ENCODE results near the gene MYMK.

MYMK gene

DNA sequence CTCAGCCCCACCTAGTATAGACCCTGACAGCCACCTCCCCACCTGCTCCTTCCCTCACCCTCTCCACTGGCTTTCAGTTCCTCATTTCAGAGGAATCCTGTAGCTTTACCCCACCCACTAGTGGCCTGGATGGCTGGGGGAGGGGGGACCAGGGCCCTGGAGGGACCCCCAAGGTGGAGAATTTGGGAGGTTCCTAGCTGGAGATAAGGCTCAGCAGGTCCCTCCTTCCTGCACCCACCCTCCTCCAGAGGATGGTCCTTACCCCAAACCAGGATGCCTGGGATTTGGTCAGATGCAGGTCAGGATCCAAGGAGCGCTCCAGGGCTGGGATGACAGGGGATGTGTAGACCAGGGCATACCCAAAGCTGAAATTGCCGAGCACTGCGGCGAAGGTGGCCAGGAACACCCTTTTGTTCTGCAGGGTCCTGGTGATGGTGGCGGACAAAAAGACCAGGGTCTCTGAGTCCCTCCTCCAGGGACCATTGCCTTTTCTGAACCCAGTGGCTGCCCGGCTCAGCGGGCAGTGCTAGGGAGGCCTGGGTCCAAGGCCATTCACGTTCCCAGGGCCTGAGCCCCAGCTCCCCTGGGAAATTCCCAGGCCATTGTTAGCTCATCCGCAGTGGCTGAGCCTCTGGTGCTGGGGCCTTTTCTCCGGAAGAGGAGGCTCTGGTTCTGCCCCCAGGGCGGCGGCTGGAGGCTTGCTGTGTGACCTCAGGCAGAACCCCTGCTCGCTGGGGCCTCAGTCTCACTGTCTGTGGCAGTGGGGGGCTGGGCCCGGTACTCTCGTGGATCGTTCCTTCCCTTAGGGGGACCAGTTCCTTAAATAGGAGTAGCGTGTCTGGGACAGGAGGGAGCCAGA is 46.5 kb downstream of the MYMK start:
- DNase-seq = no peak

DNA sequence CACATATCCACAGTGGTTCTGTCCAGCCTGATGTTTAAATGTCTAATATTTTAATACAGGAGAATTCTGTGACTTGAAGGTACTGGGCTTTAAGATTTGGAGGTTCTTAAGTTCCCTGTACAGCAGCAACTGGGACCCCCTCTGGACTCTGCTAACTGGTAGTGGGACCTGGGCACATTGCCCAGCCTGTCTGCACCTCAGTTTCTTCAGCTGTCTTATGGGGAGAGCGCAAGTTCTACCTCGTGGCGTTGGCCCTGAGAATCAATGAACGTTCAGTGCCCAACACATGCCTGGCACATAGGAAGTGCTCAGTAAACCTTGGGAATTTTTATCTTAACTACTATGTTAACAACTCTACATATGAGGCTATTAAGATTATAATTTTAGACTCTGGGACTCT is 47.3 kb downstream of the MYMK start:
- no peak for DNase-seq

DNA sequence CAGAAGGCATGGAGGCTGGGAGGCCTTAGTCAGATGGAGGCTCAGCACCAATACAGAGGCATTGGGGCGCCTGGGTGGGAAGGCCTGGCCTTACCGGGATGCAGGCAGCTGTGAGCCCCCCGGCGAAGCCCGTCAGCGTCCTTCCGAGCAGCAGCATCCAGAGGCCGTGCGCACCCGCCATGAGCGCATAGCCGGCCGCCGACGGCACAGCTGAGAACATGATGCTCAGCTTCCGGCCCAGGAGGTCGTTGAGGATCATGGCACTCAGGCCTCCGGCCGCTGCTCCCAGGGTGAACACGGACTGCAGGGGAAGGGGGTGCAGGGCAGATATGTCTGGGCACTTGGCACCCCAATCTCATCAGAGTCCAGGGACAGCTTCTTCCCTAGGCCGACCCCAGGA is 47.8 kb downstream of the MYMK start:
- DNase-seq = no peak

DNA sequence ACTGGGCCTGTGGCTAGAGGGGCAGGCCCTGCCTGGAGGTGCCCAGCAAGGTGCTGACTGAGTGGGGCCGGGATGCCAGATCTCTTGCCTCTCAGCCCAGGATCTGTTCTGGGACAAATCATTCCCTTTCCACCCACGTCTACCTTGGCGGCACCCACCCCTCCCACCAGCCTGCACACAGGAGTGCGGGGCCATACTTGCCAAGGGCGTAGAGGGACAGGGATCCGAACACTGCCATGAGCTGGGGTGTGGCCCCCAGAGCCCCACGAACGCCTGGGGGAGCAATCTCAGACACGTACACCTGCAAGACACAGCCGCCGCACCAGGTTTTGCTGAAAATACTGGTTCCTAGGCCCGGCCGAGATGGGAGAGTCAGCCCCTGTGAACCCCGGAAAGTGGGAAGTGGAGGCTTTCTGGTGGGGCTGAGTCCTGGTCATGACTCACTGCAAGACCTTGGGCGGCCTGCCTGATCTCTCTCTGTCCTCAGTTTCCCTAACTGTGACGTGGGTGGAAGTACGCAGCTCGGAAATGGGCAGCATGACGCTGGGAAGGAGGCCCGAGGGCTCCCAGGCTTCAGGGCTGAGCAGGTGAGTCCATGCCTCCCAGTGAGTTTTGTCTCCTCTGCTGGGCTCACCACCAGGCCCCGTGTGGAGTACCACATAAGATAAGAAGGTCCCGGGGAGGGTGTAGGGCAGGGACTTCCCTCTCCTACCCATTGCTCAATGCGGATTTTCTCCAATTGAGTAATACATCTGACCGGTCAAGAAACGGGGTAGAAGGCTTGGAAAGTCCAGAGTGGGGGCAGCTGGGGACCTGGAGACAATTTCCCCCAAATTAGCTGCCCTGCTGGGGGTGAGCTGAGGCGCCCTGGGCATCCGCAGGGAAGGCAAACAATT is 48.5 kb downstream of the MYMK start:
- DNase-seq = no peak

DNA sequence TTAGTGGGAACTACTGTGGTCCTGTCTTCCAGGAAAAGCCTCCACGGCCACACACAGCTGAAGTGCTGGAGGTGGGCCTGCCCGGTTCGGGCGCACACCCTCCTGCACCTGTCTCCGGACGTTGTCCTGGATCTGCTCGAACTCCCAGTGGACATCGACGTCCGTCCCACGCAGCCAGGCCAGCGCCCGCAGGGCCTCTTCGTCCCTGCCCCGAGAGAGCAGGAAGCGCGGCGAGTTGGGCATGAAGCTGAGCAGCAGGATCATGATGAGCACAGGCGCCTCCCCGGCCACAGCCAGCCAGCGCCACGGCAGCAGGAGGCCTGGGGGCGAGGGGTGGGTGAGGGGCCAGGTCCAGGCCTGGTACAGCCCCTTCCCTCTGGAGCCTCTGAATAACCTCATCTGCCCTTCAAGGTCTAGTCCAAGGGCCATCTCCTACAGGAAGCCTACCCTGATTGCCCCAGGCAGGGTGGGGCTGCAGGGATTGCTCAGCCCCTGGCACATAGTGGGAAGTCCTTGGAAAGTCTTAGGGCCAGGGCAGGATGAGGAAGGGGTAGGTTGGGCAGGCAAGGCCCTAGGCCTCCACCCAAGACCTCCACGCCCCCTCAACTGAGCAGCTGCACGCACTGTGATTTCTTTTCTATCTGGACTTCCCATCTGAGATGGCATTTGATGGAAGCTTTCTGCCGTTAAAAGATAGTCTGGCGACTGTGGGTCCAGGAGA is 49.3 kb downstream of the MYMK start:
- DNase-seq = no peak

DNA sequence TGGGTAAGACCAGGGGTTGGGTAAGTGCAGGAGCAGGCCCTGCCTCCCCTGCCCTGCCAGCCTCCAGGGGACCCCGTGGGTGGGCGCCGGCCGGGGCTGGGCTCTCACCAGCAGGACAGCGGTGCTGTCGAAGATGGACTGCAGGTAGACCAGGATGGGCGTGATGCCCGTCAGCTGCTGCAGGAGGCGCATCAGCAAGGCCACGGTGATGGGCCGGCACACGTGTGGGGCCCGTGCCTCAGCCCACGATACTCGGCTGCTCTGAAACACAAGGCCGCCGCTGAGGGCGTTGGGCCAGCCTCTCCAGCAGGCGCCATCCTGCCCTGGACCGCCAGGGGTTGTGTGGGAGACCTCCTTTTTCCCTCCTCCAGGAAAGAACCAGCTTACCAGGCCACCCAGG is 49.9 kb downstream of the MYMK start:
- DNase-seq = no peak

DNA sequence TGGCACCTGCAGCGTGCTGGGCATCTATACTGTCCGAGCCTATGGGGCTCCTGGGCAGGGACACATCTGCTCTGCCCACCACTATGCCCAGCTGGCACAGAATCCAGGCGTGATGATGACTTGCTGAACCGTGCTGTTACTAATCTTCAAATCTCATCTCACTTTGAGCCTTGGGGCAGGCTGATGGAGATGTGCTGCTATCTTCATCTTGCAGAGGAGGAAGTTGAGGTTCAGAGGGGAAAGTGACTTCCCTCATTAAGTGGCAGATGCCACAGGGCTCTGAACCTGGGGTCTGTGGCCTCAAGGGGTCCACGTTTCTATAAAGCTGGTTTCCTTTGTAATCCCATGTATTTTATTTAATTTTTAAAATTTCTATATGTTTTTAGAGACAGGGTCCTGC is 50.5 kb downstream of the MYMK start:
- no peak for DNase-seq

DNA sequence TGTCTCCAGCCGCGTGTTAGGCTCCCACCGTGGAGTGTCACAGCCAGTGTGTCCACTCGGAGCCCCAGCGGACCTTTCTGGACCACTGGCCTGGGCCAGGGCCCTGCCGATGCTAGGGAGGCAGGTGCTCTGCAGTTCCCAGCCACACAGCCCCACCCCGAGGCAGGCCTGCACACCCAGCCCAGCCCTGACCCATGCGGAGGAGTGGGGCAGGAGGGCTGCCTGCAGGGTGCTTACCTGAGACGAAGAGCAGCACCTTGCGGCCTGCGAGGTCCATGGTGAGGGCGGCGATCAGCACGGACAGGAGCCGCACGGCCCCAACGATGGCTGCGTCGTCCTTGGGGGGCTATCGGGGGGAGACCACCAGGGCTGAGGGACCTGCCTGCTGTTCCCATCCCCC is 51.0 kb downstream of the MYMK start:
- no peak for DNase-seq

DNA sequence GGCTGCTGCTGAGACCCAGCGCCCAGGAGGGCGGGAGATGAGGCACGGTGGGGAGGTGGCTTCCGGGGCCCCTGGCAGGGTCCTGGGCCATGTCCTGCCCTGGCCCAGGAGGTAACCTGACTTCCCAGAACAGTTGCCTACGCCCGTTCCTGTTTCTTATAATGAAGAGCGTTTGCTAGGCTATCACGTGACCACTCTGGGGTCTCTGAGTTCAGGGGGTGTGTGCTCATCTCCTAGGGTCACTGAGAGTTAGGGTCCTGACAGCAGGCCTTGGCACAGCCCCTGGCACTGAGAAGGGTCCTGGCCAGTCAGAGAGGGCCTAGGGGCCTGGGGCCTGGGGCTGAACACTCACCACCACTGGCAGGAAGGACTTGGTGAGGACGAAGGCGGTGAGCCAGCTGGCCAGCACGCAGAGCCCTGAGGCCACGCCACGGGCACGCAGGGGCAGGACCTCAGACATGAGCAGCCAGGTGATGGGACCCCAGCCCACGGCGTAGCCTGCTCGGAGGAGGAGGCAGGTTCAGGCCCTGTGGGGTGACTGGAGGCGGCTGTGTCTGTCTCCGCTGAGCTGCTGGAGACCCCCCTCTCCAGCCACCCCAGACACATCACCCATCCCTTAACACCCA is 51.9 kb downstream of the MYMK start:
- DNase-seq = no peak

DNA sequence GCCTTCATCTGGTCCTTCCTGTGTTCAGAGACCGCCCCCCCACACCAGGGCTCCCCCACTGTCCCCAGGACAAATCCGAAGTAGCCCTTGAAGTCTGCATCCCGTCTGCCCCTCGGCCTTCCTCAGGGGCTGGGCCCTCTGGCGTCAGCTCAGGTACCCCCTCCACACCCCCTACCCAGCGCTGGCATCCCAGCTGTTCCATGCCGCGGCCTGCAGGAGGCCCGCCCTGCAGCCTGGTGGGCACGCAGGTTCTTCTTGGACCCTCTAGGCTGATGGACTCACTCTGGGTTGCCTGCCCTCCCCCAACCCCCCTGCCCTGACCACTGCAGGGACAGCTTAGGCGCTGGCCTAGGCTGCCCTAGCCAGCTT is 52.5 kb downstream of the MYMK start:
- no peak for DNase-seq

DNA sequence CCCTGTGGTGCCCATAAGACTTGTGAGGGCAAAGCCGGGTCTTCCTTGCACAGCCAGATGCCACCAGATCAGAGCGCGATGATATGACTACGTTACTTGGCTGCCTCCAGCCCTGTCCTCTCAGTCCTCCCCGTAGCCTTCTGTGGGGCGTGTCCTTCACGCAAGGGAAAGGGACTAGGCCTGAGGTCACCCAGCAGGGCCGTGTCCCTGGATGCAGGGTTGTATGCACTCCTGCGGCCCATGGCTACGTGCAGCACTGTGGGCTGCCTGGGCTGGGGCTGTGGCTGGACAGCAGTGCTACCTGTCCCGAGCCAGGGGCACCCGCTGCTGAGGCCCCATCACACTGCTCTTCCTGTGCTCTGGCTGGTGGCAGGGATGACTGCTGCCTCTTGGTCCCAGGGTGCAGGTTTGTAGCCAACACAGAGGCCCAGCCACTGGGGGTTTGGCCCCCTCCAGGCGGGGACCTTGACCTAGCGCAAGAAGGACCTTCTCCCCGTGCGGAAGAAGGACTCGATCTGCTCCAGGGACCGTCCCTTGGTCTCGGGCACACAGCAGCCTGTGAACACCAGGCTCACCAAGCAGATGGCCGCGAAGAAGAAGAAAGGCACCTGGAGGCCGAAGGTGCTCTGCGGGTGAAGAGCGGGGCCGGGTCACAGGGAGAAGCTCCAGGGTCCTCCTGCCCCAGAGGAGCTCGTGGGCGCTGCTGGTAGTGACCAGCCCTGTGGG is 53.0 kb downstream of the MYMK start:
- DNase-seq = no peak

DNA sequence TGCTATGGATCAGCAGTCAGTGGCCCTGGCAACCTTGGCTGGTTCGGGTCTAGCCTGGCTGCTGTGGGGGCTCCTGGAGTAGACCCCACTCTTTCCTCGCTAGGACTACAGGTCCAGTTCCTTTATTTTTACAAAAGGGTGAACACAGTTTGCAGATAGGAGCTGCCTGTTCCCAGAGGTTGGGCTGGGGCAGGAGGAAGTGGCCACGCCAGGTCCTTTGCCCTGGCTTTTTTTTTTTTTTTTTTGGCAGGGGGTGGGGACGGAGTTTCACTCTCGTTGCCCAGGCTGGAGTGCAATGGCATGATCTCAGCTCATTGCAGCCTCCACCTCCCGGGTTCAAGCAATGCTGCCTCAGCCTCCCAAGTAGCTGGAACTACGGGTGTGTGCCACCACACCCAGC is 53.8 kb downstream of the MYMK start:
- DNase-seq = no peak

DNA sequence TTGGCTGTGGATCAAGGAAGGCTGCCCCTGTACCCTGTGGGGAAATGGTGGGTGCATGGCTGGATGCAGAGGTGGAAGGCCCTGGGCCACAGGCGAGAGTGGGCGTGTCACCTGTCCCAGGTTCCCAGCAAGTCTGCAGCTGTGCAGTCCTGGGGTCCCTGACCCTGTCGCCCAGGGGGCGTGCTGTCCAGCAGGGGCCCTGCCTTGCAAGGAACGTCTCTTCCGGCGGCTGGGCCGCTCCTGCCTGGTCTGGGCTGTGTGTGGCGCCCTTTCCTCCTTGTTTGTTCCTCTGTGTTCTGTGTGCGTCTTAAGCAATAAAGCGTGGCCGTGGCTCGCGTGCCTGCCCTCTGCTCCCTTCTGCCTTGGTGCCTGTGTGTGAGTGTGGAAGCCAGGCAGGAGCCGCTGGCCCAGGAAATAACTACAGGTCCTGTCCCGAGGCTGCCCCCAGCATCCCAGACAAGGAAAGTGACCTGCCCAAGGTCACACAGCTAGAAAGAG is 54.3 kb downstream of the MYMK start:
- no peak for DNase-seq

DNA sequence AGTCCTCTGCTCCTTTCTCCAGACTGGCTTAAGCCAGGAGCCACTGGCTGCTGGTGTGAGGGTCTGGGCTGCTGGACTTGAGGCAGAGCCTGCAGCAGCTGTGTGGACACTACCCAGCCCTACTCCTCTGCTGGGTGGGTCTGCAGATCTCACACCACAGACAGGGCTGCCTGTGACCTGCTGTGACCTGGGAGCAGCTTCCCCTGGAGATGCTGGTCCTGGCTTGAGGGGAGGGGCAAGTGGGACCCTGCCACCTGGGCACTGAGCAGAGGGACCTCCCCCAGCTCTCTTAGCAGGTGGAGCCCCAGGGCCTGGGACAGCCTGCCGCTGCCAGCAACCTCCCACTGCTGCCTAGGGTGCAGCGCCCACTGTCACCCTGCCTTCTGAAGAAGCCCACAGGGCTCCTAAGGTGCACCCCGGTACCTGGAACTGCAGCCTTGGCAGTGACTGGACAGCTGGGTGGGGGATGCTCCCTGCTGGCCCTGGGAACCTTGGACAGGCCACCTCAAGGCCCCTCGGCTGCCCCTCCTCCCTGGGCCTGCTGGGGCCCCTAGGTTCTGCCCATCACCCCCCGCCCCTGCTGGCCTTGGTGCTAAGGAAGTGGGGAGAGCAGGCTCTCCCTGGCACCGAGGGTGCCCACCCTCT is 55.9 kb downstream of the MYMK start:
- no peak for DNase-seq

DNA sequence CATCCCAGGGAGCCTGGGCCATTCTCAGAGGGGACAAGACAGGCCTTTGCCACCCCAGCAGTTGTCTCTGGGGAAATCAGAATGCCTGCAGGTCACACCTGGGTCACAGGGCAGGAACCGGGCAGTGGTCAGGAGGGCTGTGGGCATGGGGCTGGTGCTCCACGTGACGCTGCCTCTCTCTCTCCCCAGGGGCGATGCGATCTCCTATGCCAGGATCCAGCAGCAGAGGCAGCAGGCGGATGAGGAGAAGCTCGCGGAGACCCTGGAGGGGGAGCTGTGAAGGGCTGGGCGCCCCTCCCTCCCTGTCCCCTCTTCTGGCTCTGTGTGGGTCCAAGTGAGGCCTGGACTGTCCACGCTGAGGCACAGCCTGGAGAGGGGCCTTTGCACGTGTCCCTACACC is 56.4 kb downstream of the MYMK start:
- no peak for DNase-seq

DNA sequence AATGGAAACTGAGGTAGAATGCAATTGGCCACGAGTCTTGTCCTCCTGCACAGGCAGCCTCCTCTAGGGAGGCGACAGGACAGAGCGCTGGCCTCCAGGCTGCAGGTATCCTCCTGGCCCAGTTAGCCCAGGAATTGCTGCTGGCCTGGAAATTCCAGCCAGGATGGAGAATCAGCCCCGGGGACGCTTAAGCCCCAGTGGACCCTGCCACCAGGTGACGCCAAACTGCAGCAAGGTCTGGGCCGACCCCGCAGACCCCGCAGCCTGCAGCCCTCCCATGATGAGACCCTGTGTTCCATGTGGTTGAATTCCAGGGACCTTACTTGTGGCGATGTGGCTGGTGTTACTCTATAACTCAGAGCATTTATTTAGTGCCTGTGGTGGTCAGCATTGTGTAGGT is 57.7 kb downstream of the MYMK start:
- no peak for DNase-seq

DNA sequence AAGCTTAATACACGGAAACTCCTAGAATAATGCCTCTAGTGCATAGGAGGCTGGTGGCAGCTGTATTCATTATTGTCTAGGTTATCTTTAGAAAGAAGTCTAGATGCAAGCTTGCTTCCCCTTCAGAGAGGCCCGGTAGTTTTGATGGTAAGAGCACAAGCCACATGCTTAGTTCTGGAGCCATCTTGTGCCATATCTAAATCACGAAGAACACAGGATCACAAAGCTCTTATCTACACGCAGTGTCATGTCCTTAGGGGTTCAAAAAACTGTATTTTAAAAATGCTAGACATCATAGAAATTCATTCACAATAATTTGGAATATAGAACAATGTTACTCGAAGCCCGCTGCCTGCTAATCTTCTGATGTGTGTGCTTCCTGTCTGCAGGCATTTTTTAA is 58.8 kb downstream of the MYMK start:
- no peak for DNase-seq

DNA sequence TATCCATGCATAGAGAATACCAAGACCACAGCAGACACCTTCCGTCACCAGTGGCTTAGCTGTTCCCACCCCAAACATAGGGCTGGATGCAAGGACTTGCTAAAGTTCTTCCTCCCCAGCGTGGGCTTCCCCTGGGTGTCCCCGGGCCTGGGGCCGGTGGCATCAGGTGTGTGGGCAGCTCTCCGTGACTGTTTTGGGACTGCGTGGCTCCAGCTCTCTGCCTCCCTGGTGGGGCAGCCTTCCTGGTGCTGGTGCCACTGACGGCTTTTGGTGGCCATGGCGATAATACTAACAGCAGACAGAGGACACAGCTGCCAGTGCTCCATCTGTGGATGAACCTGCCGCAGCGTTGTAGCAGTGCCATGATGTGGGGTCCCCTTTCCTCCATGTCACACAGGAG is 60.1 kb downstream of the MYMK start:
- DNase-seq = no peak
